ENCODE data around the gene ELANE. TPM values are rescaled to one million over a fixed set of nuclear protein-coding genes. Genes with fewer than 3 reads are reported as not detected.

The ELANE gene
- total and polyA plus RNA-seq, 9 of the 15 experiments (the other 6 are each of a cell fraction or from before 2014, with no cell fraction given): not detected

DNA sequence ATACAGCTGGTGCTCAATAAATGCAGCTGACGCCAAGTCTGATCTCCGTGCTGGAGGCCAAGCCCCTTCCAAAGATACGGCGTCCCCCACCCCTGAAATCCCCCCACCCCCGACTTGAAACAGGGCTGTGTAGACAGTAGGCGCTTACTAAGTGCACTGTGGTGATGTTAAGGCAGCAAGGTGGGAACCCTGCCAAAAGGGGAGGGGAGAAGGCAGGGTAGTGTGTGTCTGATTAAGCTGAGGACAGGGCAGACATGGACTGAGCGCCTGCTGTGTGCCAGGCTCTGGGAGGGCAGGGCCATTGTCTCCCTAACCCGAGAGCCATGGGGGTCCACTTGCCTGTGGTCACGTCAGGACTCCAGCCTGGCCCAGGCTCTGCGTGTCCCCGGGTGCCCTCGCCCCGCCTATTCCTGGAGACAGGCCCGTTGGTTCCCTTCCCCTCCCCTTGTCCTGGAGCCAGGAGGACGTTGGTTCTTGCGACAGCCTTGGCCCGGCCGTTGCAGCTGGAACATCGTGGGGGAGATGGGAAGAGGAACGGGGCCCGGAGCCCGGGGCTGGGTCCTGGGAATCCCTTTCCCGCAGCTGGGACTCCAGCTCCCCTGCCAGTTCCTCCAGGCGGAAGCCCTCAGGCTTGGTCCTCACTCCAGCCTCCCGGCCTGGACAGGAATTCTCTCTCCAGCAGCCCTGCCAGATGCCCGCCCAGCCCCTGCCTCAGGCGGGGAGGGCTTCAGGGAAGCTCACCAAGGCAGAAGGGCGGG, 1.7 kb upstream of the ELANE start (continued):
- TF ChIP-seq, protein P1, sequence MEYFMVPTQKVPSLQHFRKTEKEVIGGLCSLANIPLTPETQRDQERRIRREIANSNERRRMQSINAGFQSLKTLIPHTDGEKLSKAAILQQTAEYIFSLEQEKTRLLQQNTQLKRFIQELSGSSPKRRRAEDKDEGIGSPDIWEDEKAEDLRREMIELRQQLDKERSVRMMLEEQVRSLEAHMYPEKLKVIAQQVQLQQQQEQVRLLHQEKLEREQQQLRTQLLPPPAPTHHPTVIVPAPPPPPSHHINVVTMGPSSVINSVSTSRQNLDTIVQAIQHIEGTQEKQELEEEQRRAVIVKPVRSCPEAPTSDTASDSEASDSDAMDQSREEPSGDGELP (CRISPR knock-in tag; IDR thresholded peaks at IDR 0.05; ENCODE audit: borderline replicate concordance): peak; percentile 56
- no peak for TF ChIP-seq ZNF311 (CRISPR knock-in tag; IDR thresholded peaks at IDR 0.05)
- TF ChIP-seq, protein P2, sequence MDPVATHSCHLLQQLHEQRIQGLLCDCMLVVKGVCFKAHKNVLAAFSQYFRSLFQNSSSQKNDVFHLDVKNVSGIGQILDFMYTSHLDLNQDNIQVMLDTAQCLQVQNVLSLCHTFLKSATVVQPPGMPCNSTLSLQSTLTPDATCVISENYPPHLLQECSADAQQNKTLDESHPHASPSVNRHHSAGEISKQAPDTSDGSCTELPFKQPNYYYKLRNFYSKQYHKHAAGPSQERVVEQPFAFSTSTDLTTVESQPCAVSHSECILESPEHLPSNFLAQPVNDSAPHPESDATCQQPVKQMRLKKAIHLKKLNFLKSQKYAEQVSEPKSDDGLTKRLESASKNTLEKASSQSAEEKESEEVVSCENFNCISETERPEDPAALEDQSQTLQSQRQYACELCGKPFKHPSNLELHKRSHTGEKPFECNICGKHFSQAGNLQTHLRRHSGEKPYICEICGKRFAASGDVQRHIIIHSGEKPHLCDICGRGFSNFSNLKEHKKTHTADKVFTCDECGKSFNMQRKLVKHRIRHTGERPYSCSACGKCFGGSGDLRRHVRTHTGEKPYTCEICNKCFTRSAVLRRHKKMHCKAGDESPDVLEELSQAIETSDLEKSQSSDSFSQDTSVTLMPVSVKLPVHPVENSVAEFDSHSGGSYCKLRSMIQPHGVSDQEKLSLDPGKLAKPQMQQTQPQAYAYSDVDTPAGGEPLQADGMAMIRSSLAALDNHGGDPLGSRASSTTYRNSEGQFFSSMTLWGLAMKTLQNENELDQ (CRISPR knock-in tag; IDR thresholded peaks at IDR 0.05; ENCODE audit: borderline replicate concordance): no peak

DNA sequence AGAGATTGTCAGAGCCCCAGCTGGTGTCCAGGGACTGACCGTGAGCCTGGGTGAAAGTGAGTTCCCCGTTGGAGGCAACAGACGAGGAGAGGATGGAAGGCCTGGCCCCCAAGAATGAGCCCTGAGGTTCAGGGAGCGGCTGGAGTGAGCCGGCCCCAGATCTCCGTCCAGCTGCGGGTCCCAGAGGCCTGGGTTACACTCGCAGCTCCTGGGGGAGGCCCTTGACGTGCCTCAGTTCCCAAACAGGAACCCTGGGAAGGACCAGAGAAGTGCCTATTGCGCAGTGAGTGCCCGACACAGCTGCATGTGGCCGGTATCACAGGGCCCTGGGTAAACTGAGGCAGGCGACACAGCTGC, 1.1 kb upstream of the ELANE start:
- intact Hi-C loops (cut with micrococcal nuclease) (no loop called here), in situ Hi-C loops (cut with MboI) (no loop called here)
- Histone ChIP-seq H3K27me3 (ENCODE audit: control insufficient read depth in 2 of 2, insufficient read depth in 2 of 2, low read length in 2 of 2) (no peaks in the 10 kb centered on the region), H2AFZ (ENCODE audit: low read depth, low read length) (peak overlapping the region; percentile 67), H3K4me1 (replicated peaks in 1 of 2; ENCODE audit: control insufficient read depth in 2 of 2, insufficient read depth in 2 of 2, low read length in 2 of 2) (peaks cover 5 to 54% of the 10 kb centered on the region in 2 experiments; a peak in 3 of 5 replicates), H3K9me3 (replicated peaks; ENCODE audit: control insufficient read depth, insufficient read depth, low read depth, low read length) (no peaks in the 10 kb centered on the region), H4K20me1 (replicated peaks; ENCODE audit: control insufficient read depth, insufficient read depth, low read length) (no peaks in the 10 kb centered on the region), H3K4me3 (no peak overlapping the region), H3K79me2 (ENCODE audit: control insufficient read depth, insufficient read depth, low read length) (no peaks in the 10 kb centered on the region), H3K27ac (ENCODE audit: extremely low read depth, low read depth, low read length) (peak overlapping the region; percentile 5; the same call in 1 of the 3 replicates), H3K9me1 (ENCODE audit: control insufficient read depth, insufficient read depth, low read length) (no peaks in the 10 kb centered on the region), H3K4me2 (ENCODE audit: insufficient read depth, low read length) (no peak overlapping the region), H3K9ac (ENCODE audit: insufficient read depth in 1 of 2, low read depth in 2 of 2, low read length in 2 of 2) (peak overlapping the region in 1 of 2 experiments; percentile 73; a peak in 1 of 4 replicates), H3K36me3 (ENCODE audit: control insufficient read depth, insufficient read depth, low read length) (no peaks in the 10 kb centered on the region)
- ChIA-PET POLR2A (no interaction called here), CTCF (ENCODE audit: low intra/inter-chr PET ratio) (no interaction called here)
- ATAC-seq (no peak; the same call in 2 of the 3 replicates), DNase-seq (ENCODE audit: extremely low read depth in 1 of 4, low spot score in 3 of 4) (no peak), FAIRE-seq (no peak)
- 36% methylated on average over 11 of the region's 13 CpGs for WGBS (ENCODE audit: insufficient coverage, low coverage, missing lambda C conversion rate)
- BruUV-seq (replicated peaks): no TSS peak
- peak; percentile 57; the same call in 1 of the 2 replicates for TF ChIP-seq BCOR (IDR thresholded peaks at IDR 0.05)
- no peak for TF ChIP-seq POU5F1 (IDR thresholded peaks at IDR 0.05; ENCODE audit: borderline replicate concordance, low read depth, low read length, partially characterized antibody)
- no peak for TF ChIP-seq HMG20A (CRISPR knock-in tag; conservative IDR thresholded peaks at IDR 0.05)
- no peak for TF ChIP-seq NFIC (IDR thresholded peaks at IDR 0.05)
- TF ChIP-seq, protein P3, sequence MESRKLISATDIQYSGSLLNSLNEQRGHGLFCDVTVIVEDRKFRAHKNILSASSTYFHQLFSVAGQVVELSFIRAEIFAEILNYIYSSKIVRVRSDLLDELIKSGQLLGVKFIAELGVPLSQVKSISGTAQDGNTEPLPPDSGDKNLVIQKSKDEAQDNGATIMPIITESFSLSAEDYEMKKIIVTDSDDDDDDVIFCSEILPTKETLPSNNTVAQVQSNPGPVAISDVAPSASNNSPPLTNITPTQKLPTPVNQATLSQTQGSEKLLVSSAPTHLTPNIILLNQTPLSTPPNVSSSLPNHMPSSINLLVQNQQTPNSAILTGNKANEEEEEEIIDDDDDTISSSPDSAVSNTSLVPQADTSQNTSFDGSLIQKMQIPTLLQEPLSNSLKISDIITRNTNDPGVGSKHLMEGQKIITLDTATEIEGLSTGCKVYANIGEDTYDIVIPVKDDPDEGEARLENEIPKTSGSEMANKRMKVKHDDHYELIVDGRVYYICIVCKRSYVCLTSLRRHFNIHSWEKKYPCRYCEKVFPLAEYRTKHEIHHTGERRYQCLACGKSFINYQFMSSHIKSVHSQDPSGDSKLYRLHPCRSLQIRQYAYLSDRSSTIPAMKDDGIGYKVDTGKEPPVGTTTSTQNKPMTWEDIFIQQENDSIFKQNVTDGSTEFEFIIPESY (CRISPR knock-in tag; IDR thresholded peaks at IDR 0.05): no peak
- no peak for TF ChIP-seq EGR1 (conservative IDR thresholded peaks at IDR 0.05)
- TF ChIP-seq ZBTB1 (CRISPR knock-in tag; IDR thresholded peaks at IDR 0.05; ENCODE audit: borderline replicate concordance, low read depth): no peak
- TF ChIP-seq, protein P4, sequence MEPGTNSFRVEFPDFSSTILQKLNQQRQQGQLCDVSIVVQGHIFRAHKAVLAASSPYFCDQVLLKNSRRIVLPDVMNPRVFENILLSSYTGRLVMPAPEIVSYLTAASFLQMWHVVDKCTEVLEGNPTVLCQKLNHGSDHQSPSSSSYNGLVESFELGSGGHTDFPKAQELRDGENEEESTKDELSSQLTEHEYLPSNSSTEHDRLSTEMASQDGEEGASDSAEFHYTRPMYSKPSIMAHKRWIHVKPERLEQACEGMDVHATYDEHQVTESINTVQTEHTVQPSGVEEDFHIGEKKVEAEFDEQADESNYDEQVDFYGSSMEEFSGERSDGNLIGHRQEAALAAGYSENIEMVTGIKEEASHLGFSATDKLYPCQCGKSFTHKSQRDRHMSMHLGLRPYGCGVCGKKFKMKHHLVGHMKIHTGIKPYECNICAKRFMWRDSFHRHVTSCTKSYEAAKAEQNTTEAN (CRISPR knock-in tag; IDR thresholded peaks at IDR 0.05): no peak
- TF ChIP-seq NELFE (IDR thresholded peaks at IDR 0.05; ENCODE audit: insufficient read depth, insufficient read length): no peak
- no peak for TF ChIP-seq ZNF184 (CRISPR knock-in tag; IDR thresholded peaks at IDR 0.05)
- TF ChIP-seq ZFX (CRISPR knock-in tag; IDR thresholded peaks at IDR 0.05): peak; percentile 40; the same call in 1 of the 2 replicates
